GM18951 (cell line): ENCODE data around the gene ARHGEF26.
"Not testable (repeated sequence)": the region's sequence is repeated elsewhere in the genome, so short reads cannot be mapped to it uniquely, and the experiment has no call there.

Experiments used
- POLR2A ChIP-seq: IDR thresholded peaks from 4 replicates; pipeline ENCODE4 v1.6.1; 2011; ENCODE audit warnings: mild to moderate bottlenecking; ENCODE audit not compliant: insufficient read length, insufficient read depth; ENCODE audit errors: extremely low read depth
- in situ Hi-C: fragments of 300-500 bp; cut with MboI; formaldehyde crosslinking; loops from one replicate; pipeline ENCODE4 v1.12.0; 2022; ENCODE audit warnings: low sequenced_read_pairs, mixed read lengths, inconsistent platforms; ENCODE audit not compliant: unreplicated experiment

ARHGEF26 gene

GRCh38 chr3:154120961-154121700 is at the start of gene ARHGEF26:
Gene ARHGEF26 (plus strand): TSS chr3:154121390. CDS start chr3:154121993, 603 bp downstream.
- in situ Hi-C loops: no loop called here
- TF ChIP-seq POLR2A: no peak

GRCh38 chr3:154074966-154075365 is 46.2 kb upstream of the ARHGEF26 start:
- no peak for TF ChIP-seq POLR2A

GRCh38 chr3:154078672-154079071 is 42.5 kb upstream of the ARHGEF26 start:
- no peak for TF ChIP-seq POLR2A
- in situ Hi-C loops: no loop called here

More at GRCh38 chr3:154074966-154075365, 46.2 kb upstream of the ARHGEF26 start:
- in situ Hi-C loops: no loop called here

- no peak for TF ChIP-seq POLR2A
- in situ Hi-C loops: no loop called here
Measured at GRCh38 chr3:154081305-154081704, 39.9 kb upstream of the ARHGEF26 start.

- no peak for TF ChIP-seq POLR2A
- in situ Hi-C loops: no loop called here
Measured at GRCh38 chr3:154085071-154085470, 36.1 kb upstream of the ARHGEF26 start.

GRCh38 chr3:154085799-154086198 is 35.4 kb upstream of the ARHGEF26 start:
- in situ Hi-C loops: no loop called here
- no peak for TF ChIP-seq POLR2A

GRCh38 chr3:154086286-154086685 is 34.9 kb upstream of the ARHGEF26 start:
- in situ Hi-C loops: no loop called here
- TF ChIP-seq POLR2A: no peak

GRCh38 chr3:154087756-154088480 is 33.3 kb upstream of the ARHGEF26 start:
- in situ Hi-C loops: not testable (repeated sequence)

GRCh38 chr3:154089421-154090420 is 31.5 kb upstream of the ARHGEF26 start:
- TF ChIP-seq POLR2A: no peak
- in situ Hi-C loops: no loop called here

GRCh38 chr3:154094051-154094450 is 27.1 kb upstream of the ARHGEF26 start:
- TF ChIP-seq POLR2A: no peak
- in situ Hi-C loops: no loop called here

- TF ChIP-seq POLR2A: no peak
- in situ Hi-C loops: no loop called here
Measured at GRCh38 chr3:154095832-154096421, 25.3 kb upstream of the ARHGEF26 start.

GRCh38 chr3:154098376-154098775 is 22.8 kb upstream of the ARHGEF26 start:
- no peak for TF ChIP-seq POLR2A
- in situ Hi-C loops: no loop called here

- in situ Hi-C loops: no loop called here
- TF ChIP-seq POLR2A: no peak
Measured at GRCh38 chr3:154100556-154100955, 20.6 kb upstream of the ARHGEF26 start.
